ENCODE results near the gene VPS51. TPM values are rescaled to one million over a fixed set of nuclear protein-coding genes. Genes with fewer than 3 reads are reported as not detected.
A peak's percentile ranks its signal among the peaks of the same experiment; 100 is the strongest.

VPS51 gene
- total and polyA plus RNA-seq, 2 of the 13 experiments (the other 11 are each of a cell fraction or from before 2014, with no cell fraction given), result 76.3 to 90.6 TPM

GRCh38 chr11:65078786-65079342, 17.1 kb upstream of the VPS51 start (continued):
- TF ChIP-seq, protein P1, sequence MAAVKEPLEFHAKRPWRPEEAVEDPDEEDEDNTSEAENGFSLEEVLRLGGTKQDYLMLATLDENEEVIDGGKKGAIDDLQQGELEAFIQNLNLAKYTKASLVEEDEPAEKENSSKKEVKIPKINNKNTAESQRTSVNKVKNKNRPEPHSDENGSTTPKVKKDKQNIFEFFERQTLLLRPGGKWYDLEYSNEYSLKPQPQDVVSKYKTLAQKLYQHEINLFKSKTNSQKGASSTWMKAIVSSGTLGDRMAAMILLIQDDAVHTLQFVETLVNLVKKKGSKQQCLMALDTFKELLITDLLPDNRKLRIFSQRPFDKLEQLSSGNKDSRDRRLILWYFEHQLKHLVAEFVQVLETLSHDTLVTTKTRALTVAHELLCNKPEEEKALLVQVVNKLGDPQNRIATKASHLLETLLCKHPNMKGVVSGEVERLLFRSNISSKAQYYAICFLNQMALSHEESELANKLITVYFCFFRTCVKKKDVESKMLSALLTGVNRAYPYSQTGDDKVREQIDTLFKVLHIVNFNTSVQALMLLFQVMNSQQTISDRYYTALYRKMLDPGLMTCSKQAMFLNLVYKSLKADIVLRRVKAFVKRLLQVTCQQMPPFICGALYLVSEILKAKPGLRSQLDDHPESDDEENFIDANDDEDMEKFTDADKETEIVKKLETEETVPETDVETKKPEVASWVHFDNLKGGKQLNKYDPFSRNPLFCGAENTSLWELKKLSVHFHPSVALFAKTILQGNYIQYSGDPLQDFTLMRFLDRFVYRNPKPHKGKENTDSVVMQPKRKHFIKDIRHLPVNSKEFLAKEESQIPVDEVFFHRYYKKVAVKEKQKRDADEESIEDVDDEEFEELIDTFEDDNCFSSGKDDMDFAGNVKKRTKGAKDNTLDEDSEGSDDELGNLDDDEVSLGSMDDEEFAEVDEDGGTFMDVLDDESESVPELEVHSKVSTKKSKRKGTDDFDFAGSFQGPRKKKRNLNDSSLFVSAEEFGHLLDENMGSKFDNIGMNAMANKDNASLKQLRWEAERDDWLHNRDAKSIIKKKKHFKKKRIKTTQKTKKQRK (IDR thresholded peaks at IDR 0.05; ENCODE audit: low read length), result no peak
- TF ChIP-seq TP53 (CRISPR knock-in tag; conservative IDR thresholded peaks at IDR 0.05), result no peak
- no peak for TF ChIP-seq CBX5 (CRISPR knock-in tag; IDR thresholded peaks at IDR 0.05; ENCODE audit: borderline replicate concordance)
- no peak for TF ChIP-seq PBX2 (CRISPR knock-in tag; IDR thresholded peaks at IDR 0.05)

GRCh38 chr11:65083134-65083833, 12.7 kb upstream of the VPS51 start:
- H3K4me1 ChIP-seq (ENCODE audit: insufficient read depth, low read length), result peaks cover 39% of the 10 kb centered on the region
- no peaks in the 10 kb centered on the region; a peak in 1 of 5 replicates for H3K27me3 ChIP-seq (ENCODE audit: control insufficient read depth in 1 of 2, insufficient read depth in 2 of 2, low read length in 2 of 2)
- H2AFZ ChIP-seq (ENCODE audit: low read length), result no peak overlapping the region
- peak overlapping the region; percentile 83 for H3K27ac ChIP-seq (ENCODE audit: extremely low read length, insufficient read depth, low read length)
- peak overlapping the region; percentile 95 for H3K9ac ChIP-seq (ENCODE audit: insufficient read depth, low read depth, low read length)
- FAIRE-seq (no peak), ATAC-seq (no peak), DNase-seq (ENCODE audit: low spot score) (no peak)
- CTCF ChIA-PET (ENCODE audit: low intra/inter-chr PET ratio, low total read pairs), result no interaction called here
- H3K9me3 ChIP-seq (ENCODE audit: low read length), result no peaks in the 10 kb centered on the region
- WGBS (ENCODE audit: low lambda C conversion rate), result under 1% methylated on average over 12 of the region's 13 CpGs
- peaks cover 19 to 31% of the 10 kb centered on the region in 2 experiments for H3K36me3 ChIP-seq (replicated peaks in 1 of 2; ENCODE audit: control insufficient read depth in 1 of 2, insufficient read depth in 2 of 2, low read length in 2 of 2)
- POLR2A ChIA-PET, result interaction anchor here (0.6 kb wide), 1 partner anchor 9 kb away, joined by 3 read pairs; no protein-coding TSS in a partner anchor
- in situ Hi-C loops (cut with HindIII; ENCODE audit: extremely low pct_ligation_motif_present, low pct_unique_long_range_greater_than_20kb), result no loop called here
- H3K79me2 ChIP-seq (ENCODE audit: insufficient read depth, low read length), result peaks cover 36% of the 10 kb centered on the region
- H3K4me2 ChIP-seq (ENCODE audit: low read depth, low read length), result peak overlapping the region; percentile 91
- H3K4me3 ChIP-seq (replicated peaks in 1 of 3; ENCODE audit: insufficient read depth in 1 of 3, low read depth in 2 of 3, low read length in 3 of 3), result peak overlapping the region; percentile 70 to 99 (median 87)
- H4K20me1 ChIP-seq (ENCODE audit: insufficient read depth, low read length), result no peaks in the 10 kb centered on the region
- TSS peak; percentile 73 for BruUV-seq (replicated peaks)
- intact Hi-C loops (cut with micrococcal nuclease; ENCODE audit: unreplicated experiment), result no loop called here
- TF ChIP-seq, protein P2, sequence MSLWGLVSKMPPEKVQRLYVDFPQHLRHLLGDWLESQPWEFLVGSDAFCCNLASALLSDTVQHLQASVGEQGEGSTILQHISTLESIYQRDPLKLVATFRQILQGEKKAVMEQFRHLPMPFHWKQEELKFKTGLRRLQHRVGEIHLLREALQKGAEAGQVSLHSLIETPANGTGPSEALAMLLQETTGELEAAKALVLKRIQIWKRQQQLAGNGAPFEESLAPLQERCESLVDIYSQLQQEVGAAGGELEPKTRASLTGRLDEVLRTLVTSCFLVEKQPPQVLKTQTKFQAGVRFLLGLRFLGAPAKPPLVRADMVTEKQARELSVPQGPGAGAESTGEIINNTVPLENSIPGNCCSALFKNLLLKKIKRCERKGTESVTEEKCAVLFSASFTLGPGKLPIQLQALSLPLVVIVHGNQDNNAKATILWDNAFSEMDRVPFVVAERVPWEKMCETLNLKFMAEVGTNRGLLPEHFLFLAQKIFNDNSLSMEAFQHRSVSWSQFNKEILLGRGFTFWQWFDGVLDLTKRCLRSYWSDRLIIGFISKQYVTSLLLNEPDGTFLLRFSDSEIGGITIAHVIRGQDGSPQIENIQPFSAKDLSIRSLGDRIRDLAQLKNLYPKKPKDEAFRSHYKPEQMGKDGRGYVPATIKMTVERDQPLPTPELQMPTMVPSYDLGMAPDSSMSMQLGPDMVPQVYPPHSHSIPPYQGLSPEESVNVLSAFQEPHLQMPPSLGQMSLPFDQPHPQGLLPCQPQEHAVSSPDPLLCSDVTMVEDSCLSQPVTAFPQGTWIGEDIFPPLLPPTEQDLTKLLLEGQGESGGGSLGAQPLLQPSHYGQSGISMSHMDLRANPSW (CRISPR knock-in tag; IDR thresholded peaks at IDR 0.05; ENCODE audit: borderline replicate concordance), result 0 out of 2 replicates have a peak, but pooled peaks have one; percentile 2
- TF ChIP-seq SSRP1 (CRISPR knock-in tag; IDR thresholded peaks at IDR 0.05) (no peak), KDM5B (CRISPR knock-in tag; IDR thresholded peaks at IDR 0.05; ENCODE audit: borderline replicate concordance) (no peak), ZNF878 (CRISPR knock-in tag; IDR thresholded peaks at IDR 0.05) (no peak), HES4 (CRISPR knock-in tag; IDR thresholded peaks at IDR 0.05; ENCODE audit: borderline replicate concordance) (no peak; the same call in 1 of the 2 replicates), SOX5 (CRISPR knock-in tag; IDR thresholded peaks at IDR 0.05; ENCODE audit: borderline replicate concordance) (no peak), ZFP90 (CRISPR knock-in tag; IDR thresholded peaks at IDR 0.05; ENCODE audit: borderline replicate concordance) (0 out of 2 replicates have a peak, but pooled peaks have one; percentile 7)
- TF ChIP-seq, protein P3, sequence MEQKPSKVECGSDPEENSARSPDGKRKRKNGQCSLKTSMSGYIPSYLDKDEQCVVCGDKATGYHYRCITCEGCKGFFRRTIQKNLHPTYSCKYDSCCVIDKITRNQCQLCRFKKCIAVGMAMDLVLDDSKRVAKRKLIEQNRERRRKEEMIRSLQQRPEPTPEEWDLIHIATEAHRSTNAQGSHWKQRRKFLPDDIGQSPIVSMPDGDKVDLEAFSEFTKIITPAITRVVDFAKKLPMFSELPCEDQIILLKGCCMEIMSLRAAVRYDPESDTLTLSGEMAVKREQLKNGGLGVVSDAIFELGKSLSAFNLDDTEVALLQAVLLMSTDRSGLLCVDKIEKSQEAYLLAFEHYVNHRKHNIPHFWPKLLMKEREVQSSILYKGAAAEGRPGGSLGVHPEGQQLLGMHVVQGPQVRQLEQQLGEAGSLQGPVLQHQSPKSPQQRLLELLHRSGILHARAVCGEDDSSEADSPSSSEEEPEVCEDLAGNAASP (CRISPR knock-in tag; IDR thresholded peaks at IDR 0.05; ENCODE audit: borderline replicate concordance), result no peak
